Activated naive CD4-positive, alpha-beta T cell treated with anti-CD3 and anti-CD28 coated beads, Interleukin-2, amount 50 U/mL, for 24 hours (primary cell): Measurements from ENCODE around the gene ZNF189.

ENCODE experiments used
- H3K27ac Mint-ChIP-seq: one replicate; pipeline ENCODE4 v1.8.0; 2021; ENCODE audit warnings: mild to moderate bottlenecking, mixed read lengths
- H3K27me3 Mint-ChIP-seq: one replicate; pipeline ENCODE4 v1.8.0; 2021; ENCODE audit warnings: mixed read lengths
- H3K36me3 Mint-ChIP-seq: one replicate; pipeline ENCODE4 v1.8.0; 2021; ENCODE audit warnings: mixed read lengths
- H3K4me1 Mint-ChIP-seq: one replicate; pipeline ENCODE4 v1.8.0; 2021; ENCODE audit warnings: mixed read lengths
- H3K4me3 Mint-ChIP-seq: one replicate; pipeline ENCODE4 v1.8.0; 2021; ENCODE audit warnings: mild to moderate bottlenecking, mixed read lengths
- H3K9me3 Mint-ChIP-seq: one replicate; pipeline ENCODE4 v1.8.0; 2021; ENCODE audit warnings: mixed read lengths

ZNF189 gene

GRCh38 chr9:101398068-101398929 is at the start of gene ZNF189, which contains the start of gene MRPL50:
ZNF189 (plus strand) TSS chr9:101398851; CDS start chr9:101399157, 306 bp downstream.
MRPL50 (minus strand) TSS chr9:101398618; CDS start chr9:101398592, 26 bp downstream.
- Mint-ChIP-seq H3K4me3 (peak within 1 kb of the TSS; percentile 98), H3K9me3 (peaks cover 13% of the 10 kb centered on the region), H3K27ac (peak within 1 kb of the TSS; percentile 100), H3K4me1 (peaks cover 77% of the 10 kb centered on the region), H3K36me3 (peaks cover 53% of the 10 kb centered on the region), H3K27me3 (no peaks in the 10 kb centered on the region)

DNA sequence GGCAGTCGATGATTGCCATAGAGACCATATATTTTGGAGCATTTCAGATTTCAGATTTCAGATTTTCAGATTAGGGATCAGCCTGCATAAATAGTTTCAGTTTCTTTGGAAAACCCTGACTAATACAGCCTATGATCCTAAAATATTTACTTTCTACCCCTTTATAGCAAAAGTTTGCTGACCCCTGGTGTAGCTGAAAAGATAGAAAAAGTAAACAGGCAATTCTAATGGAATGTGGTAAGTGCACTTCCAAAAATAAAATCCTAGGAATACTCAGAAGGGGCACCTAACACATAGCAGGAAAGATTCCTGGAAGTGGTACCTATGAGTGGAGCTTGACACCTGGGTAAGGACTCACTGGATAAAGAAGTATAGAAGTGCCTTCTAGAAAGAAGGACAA is 48.4 kb upstream of the ZNF189 start:
- Mint-ChIP-seq H3K27ac (no peak overlapping the region), H3K27me3 (peaks cover 9% of the 10 kb centered on the region), H3K4me1 (no peaks in the 10 kb centered on the region), H3K36me3 (no peaks in the 10 kb centered on the region), H3K9me3 (no peaks in the 10 kb centered on the region), H3K4me3 (no peak overlapping the region)

DNA sequence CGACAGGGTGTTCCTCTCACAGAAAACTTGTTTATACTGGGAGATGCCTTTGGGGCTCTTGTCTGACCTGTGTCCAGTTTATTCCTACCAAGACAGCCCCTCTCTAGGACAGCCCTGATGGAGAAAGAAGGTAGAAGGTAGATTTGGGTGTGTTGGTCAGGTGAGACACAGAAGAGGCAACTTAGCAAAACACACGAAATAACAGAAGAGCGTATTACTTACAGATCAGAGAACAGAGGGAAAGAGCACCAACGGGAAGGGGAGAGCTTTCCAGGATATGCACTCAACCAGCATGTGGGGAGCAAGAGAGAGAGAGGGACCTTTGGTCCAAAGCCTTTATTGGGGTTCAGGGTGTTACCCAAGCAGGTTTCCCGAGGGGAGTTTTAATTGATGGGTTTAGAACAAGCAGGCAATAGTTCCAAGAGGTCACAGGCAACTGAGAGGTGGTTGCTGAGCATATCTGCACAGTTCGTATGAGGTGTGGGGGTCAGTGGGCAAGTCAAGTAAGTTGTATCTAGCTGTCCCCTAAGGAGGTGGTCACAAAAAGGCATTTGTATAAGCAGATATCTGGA is 45.7 kb upstream of the ZNF189 start:
- H3K36me3 Mint-ChIP-seq = no peaks in the 10 kb centered on the region
- no peaks in the 10 kb centered on the region for H3K4me1 Mint-ChIP-seq
- H3K27ac Mint-ChIP-seq = no peak overlapping the region
- no peak overlapping the region for H3K4me3 Mint-ChIP-seq
- peaks cover 2% of the 10 kb centered on the region for H3K27me3 Mint-ChIP-seq
- H3K9me3 Mint-ChIP-seq = no peaks in the 10 kb centered on the region

GRCh38 chr9:101353683-101354082 is 45.0 kb upstream of the ZNF189 start:
- H3K36me3 Mint-ChIP-seq = no peaks in the 10 kb centered on the region
- no peaks in the 10 kb centered on the region for H3K4me1 Mint-ChIP-seq
- H3K9me3 Mint-ChIP-seq = no peaks in the 10 kb centered on the region
- no peak overlapping the region for H3K4me3 Mint-ChIP-seq
- no peak overlapping the region for H3K27ac Mint-ChIP-seq
- H3K27me3 Mint-ChIP-seq = peaks cover 2% of the 10 kb centered on the region

DNA sequence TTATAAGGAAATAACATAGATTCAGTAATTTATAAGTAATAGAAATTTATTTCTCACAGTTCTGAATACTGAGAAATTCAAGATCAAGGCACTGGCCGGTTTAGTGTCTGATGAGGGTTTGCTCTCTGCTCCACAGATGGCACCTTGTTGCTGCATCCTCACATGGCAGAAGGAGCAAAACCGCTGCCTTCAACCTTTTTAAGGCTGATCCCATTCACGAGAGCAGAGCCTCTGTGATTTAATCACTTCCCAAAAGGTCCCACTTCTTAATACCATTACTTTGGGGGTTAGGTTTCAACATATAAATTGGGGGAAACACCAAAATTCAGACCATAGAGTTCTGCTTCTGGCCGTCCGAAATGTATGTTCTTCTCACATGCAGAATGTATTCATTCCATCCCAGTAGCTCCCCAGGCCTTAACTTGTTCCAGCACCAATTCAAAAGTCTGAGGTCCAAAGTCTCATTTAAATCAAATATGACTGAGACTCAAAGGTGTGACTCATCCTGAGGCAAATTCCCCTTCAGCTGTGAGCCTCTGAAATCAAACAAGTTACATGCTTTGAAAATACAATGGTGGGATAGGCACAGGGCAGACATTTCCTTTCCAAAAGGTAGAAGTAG is 44.4 kb upstream of the ZNF189 start:
- Mint-ChIP-seq H3K4me1 (no peaks in the 10 kb centered on the region), H3K4me3 (no peak overlapping the region), H3K27ac (no peak overlapping the region), H3K36me3 (no peaks in the 10 kb centered on the region), H3K27me3 (peaks cover 2% of the 10 kb centered on the region), H3K9me3 (no peaks in the 10 kb centered on the region)

DNA sequence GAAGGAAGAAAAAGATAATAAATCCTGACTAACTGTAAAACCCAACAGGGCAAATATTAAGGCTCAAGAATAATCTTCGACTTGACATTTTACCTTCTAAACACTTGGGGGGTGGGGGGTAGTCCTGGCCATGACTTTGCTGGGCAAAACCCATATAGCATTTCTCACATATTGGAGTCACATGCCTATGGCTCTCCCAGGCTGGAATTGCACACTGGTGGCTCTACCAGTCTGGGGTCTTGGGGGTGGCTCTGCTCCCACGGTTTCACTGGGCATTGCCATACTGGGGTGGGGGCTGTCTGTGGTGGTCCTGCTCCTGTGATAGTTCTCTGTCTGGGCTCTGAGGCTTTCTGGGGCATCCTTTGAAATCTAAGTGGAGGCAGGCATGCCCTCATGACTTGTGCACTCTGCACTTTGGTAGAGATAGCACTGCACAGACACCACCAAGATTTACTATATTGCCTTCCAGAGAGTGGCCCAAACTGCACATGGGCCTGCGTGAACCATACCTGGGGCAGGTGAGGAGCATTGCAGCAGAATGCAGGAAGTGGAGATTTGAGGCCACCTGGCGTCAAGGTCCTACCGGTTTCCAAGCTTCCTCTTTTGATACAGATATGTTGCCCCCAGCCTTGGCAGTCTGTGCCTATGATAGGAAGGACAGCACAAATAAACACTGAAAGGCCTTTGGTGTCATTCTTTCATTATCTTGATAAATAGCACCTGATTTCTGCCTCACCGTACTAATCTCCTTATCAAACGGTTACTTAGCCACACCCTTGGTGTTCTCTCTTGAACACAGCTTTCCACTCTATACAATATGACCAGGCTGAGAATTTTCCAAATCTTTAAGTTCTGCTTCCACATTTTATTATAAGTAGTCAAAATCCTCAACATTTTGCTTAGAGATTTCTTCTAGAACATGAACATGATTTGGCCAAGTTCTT is 43.6 kb upstream of the ZNF189 start:
- H3K27me3 Mint-ChIP-seq = peaks cover 2% of the 10 kb centered on the region
- H3K4me3 Mint-ChIP-seq = no peak overlapping the region
- H3K4me1 Mint-ChIP-seq = no peaks in the 10 kb centered on the region
- no peaks in the 10 kb centered on the region for H3K9me3 Mint-ChIP-seq
- no peaks in the 10 kb centered on the region for H3K36me3 Mint-ChIP-seq
- no peak overlapping the region for H3K27ac Mint-ChIP-seq

- no peak overlapping the region for H3K27ac Mint-ChIP-seq
- H3K36me3 Mint-ChIP-seq = no peaks in the 10 kb centered on the region
- H3K9me3 Mint-ChIP-seq = no peaks in the 10 kb centered on the region
- peaks cover 2% of the 10 kb centered on the region for H3K27me3 Mint-ChIP-seq
- H3K4me3 Mint-ChIP-seq = no peak overlapping the region
- H3K4me1 Mint-ChIP-seq = no peaks in the 10 kb centered on the region
Observed at GRCh38 chr9:101356619-101357018, 42.0 kb upstream of the ZNF189 start.

DNA sequence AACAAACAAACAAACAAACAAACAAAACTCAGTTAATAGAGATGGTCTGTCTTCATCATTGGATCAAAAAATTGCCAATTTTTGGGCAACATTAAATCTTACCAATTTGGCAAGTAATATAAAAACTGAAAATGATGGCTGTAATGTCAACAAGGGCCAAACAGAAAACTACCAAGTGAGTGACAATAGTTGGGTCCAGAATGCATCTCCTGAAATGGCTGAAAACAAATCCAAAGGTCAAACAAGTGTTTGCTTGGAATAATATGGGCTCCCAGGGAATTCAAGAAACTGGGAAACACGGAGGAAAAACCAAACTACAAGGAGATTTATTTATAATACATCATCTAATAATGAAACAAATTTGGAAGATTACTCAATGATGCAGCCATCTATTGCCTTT is 39.0 kb upstream of the ZNF189 start:
- H3K36me3 Mint-ChIP-seq = no peaks in the 10 kb centered on the region
- H3K4me3 Mint-ChIP-seq = no peak overlapping the region
- H3K4me1 Mint-ChIP-seq = no peaks in the 10 kb centered on the region
- no peaks in the 10 kb centered on the region for H3K9me3 Mint-ChIP-seq
- H3K27me3 Mint-ChIP-seq = peaks cover 2% of the 10 kb centered on the region
- no peak overlapping the region for H3K27ac Mint-ChIP-seq

DNA sequence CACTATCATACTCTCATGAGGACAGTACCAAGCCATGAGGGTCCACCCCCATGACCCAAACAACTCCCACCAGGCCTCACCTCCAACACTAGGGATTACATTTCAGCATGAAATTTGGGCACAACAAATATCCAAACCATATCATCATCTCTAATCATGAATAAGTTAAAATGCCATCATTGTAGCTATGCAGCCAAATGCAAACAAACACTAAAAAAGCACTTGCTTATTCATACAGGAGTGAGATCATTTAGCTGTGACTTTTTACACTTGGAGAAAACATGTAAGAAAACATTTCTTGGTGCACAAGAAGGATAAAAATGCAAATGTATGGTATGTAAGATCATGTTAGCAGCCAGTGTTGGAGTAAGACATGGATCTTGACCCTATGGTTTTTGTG is 38.0 kb upstream of the ZNF189 start:
- Mint-ChIP-seq H3K9me3 (no peaks in the 10 kb centered on the region), H3K36me3 (no peaks in the 10 kb centered on the region), H3K4me1 (no peaks in the 10 kb centered on the region), H3K4me3 (no peak overlapping the region), H3K27me3 (peaks cover 2% of the 10 kb centered on the region), H3K27ac (no peak overlapping the region)

- Mint-ChIP-seq H3K9me3 (no peaks in the 10 kb centered on the region), H3K27me3 (peaks cover 5% of the 10 kb centered on the region), H3K4me3 (no peak overlapping the region), H3K4me1 (no peaks in the 10 kb centered on the region), H3K36me3 (no peaks in the 10 kb centered on the region), H3K27ac (no peak overlapping the region)
Observed at GRCh38 chr9:101362450-101362849, 36.2 kb upstream of the ZNF189 start.

- Mint-ChIP-seq H3K27me3 (peaks cover 7% of the 10 kb centered on the region), H3K27ac (no peak overlapping the region), H3K4me1 (no peaks in the 10 kb centered on the region), H3K36me3 (no peaks in the 10 kb centered on the region), H3K9me3 (no peaks in the 10 kb centered on the region), H3K4me3 (no peak overlapping the region)
Observed at GRCh38 chr9:101365181-101365580, 33.5 kb upstream of the ZNF189 start.

DNA sequence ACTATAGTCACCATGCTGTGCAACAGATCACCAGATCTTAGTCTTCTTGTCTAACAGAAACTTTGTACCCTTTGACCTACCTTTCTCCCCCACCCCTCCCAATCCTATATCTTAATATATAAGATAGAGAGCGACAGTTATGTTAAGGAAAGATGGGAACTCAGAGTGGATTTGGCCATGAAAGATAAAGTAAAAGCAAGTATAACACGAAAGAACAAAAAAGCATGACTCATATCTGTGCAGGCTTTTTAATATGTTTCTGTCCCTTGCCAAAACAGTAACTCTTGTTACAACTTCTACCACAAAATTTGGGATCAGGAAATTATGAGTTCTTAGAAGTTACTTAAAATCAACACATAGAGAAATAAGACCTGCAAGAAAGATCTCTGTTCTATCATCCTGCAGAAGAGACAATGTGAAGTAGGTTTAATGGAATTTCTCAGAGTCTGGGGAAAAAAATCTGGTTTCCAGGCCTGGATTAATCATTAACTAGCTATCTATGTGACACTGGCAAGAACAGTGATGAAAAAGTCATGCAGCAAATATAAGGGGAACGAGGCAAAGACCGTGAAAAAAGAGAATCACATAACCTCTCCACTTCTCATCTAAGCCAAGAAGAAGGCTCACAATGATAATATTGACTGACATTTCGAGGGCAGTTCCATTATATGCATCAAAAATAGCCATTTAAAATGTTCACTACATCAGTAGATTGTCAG is 32.5 kb upstream of the ZNF189 start:
- H3K27me3 Mint-ChIP-seq = peaks cover 8% of the 10 kb centered on the region
- no peaks in the 10 kb centered on the region for H3K9me3 Mint-ChIP-seq
- no peak overlapping the region for H3K4me3 Mint-ChIP-seq
- no peaks in the 10 kb centered on the region for H3K4me1 Mint-ChIP-seq
- no peak overlapping the region for H3K27ac Mint-ChIP-seq
- H3K36me3 Mint-ChIP-seq = no peaks in the 10 kb centered on the region

- H3K4me3 Mint-ChIP-seq = no peak overlapping the region
- no peaks in the 10 kb centered on the region for H3K4me1 Mint-ChIP-seq
- H3K27me3 Mint-ChIP-seq = peaks cover 9% of the 10 kb centered on the region
- H3K9me3 Mint-ChIP-seq = no peaks in the 10 kb centered on the region
- no peak overlapping the region for H3K27ac Mint-ChIP-seq
- H3K36me3 Mint-ChIP-seq = no peaks in the 10 kb centered on the region
Observed at GRCh38 chr9:101367323-101367722, 31.3 kb upstream of the ZNF189 start.

DNA sequence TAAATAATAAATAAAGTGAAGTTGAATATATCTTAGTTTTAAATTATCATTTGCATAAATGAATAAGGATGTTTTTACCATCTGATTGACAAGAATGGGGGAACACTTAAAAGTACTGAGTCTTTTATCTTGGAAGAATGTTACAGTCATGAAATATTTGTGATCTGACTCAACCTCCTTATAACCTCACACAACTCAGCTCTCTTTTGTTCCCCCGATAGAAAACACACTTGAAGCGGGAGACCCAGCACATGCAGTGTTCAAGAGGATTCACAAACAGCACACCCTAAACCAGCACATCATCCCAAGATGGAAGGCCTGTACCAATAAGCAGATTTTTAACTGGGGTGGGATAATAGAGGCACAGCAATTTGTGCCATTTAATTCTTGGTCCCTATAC is 29.4 kb upstream of the ZNF189 start:
- H3K4me1 Mint-ChIP-seq = no peaks in the 10 kb centered on the region
- no peak overlapping the region for H3K27ac Mint-ChIP-seq
- H3K27me3 Mint-ChIP-seq = peaks cover 7% of the 10 kb centered on the region
- H3K36me3 Mint-ChIP-seq = no peaks in the 10 kb centered on the region
- no peaks in the 10 kb centered on the region for H3K9me3 Mint-ChIP-seq
- H3K4me3 Mint-ChIP-seq = no peak overlapping the region
